Femur (tissue), 1 donor: ENCODE results near the gene CHRNE.
"Not testable (repeated sequence)": the region's sequence is repeated elsewhere in the genome, so short reads cannot be mapped to it uniquely, and the experiment has no call there.

Source experiments
- DNase-seq: peaks from one replicate; pipeline ENCODE4 v3.0.0-alpha.2; 2017

CHRNE gene

GRCh38 chr17:4881761-4882555 is 20.9 kb downstream of the CHRNE start:
- no peak for DNase-seq

- no peak for DNase-seq
These were observed 22.0 kb downstream of the CHRNE start for GRCh38 chr17:4880857-4881256.

GRCh38 chr17:4879601-4880000 is 23.3 kb downstream of the CHRNE start:
- no peak for DNase-seq

- DNase-seq: no peak
These were observed 25.8 kb downstream of the CHRNE start for GRCh38 chr17:4877089-4877488.

- DNase-seq: no peak
These were observed 30.1 kb downstream of the CHRNE start for GRCh38 chr17:4872786-4873185.

GRCh38 chr17:4870855-4871254 is 32.0 kb downstream of the CHRNE start:
- no peak for DNase-seq

- DNase-seq: not testable (repeated sequence)
These were observed 33.6 kb downstream of the CHRNE start for GRCh38 chr17:4869058-4869998.

- not testable (repeated sequence) for DNase-seq
These were observed 35.4 kb downstream of the CHRNE start for GRCh38 chr17:4867535-4867934.

- DNase-seq: no peak
These were observed 39.6 kb downstream of the CHRNE start for GRCh38 chr17:4863321-4863720.

GRCh38 chr17:4862720-4863119 is 40.2 kb downstream of the CHRNE start:
- no peak for DNase-seq

GRCh38 chr17:4861052-4861451 is 41.8 kb downstream of the CHRNE start:
- DNase-seq: no peak

- no peak for DNase-seq
These were observed 42.2 kb downstream of the CHRNE start for GRCh38 chr17:4860651-4861050.

GRCh38 chr17:4859816-4860625 is 42.9 kb downstream of the CHRNE start:
- no peak for DNase-seq

GRCh38 chr17:4858882-4859260 is 44.0 kb downstream of the CHRNE start:
- no peak for DNase-seq

GRCh38 chr17:4858068-4858881 is 44.6 kb downstream of the CHRNE start:
- DNase-seq: no peak

GRCh38 chr17:4857347-4857746 is 45.6 kb downstream of the CHRNE start:
- not testable (repeated sequence) for DNase-seq

GRCh38 chr17:4856937-4857314 is 46.0 kb downstream of the CHRNE start:
- no peak for DNase-seq

- no peak for DNase-seq
These were observed 46.5 kb downstream of the CHRNE start for GRCh38 chr17:4856271-4856936.

- DNase-seq: no peak
These were observed 48.7 kb downstream of the CHRNE start for GRCh38 chr17:4854111-4854681.

- DNase-seq: no peak
These were observed 49.7 kb downstream of the CHRNE start for GRCh38 chr17:4853208-4853671.

GRCh38 chr17:4852567-4853207 is 50.2 kb downstream of the CHRNE start:
- DNase-seq: no peak
